Activated CD8-positive, alpha-beta memory T cell treated with anti-CD3 and anti-CD28 coated beads, Interleukin-2, amount 50 U/mL, for 1 hour (primary cell): ENCODE results near the gene ZNF511.

Source experiments
- DNase-seq: peaks from one replicate; pipeline ENCODE4 v3.0.0-alpha.2; 2020; ENCODE audit errors: extremely low read depth

Gene ZNF511

GRCh38 chr10:133353988-133354605 is 45.4 kb downstream of the ZNF511 start:
- no peak for DNase-seq

- DNase-seq, result no peak
Observed at GRCh38 chr10:133354672-133355240, 46.0 kb downstream of the ZNF511 start.

GRCh38 chr10:133355266-133355665 is 46.6 kb downstream of the ZNF511 start:
- no peak for DNase-seq

GRCh38 chr10:133355991-133356390 is 47.3 kb downstream of the ZNF511 start:
- no peak for DNase-seq

- DNase-seq, result no peak
Observed at GRCh38 chr10:133356549-133357284, 48.0 kb downstream of the ZNF511 start.

- no peak for DNase-seq
Observed at GRCh38 chr10:133357285-133358161, 48.8 kb downstream of the ZNF511 start, which contains the start of gene FUOM. FUOM (minus strand) TSS chr10:133358019; CDS start chr10:133358007, 12 bp downstream.

GRCh38 chr10:133358162-133358924 is 49.6 kb downstream of the ZNF511 start:
- no peak for DNase-seq

- no peak for DNase-seq
Observed at GRCh38 chr10:133358925-133359310, 50.2 kb downstream of the ZNF511 start.

- no peak for DNase-seq
Observed at GRCh38 chr10:133359554-133359971, 50.8 kb downstream of the ZNF511 start.

GRCh38 chr10:133359972-133360610 is 51.4 kb downstream of the ZNF511 start:
- no peak for DNase-seq

- no peak for DNase-seq
Observed at GRCh38 chr10:133361227-133361626, 52.5 kb downstream of the ZNF511 start.

GRCh38 chr10:133361773-133362441 is 53.2 kb downstream of the ZNF511 start:
- DNase-seq, result no peak
